ENCODE data around the gene RYR3. TPM values are rescaled to one million over a fixed set of nuclear protein-coding genes. Genes with fewer than 3 reads are reported as not detected.

Gene RYR3
- total and polyA plus RNA-seq, 4 donors, result 0.09 to 1.4 (median 0.47) TPM

- Histone ChIP-seq H3K27ac (ENCODE audit: low read depth in 1 of 2, low read length in 1 of 2) (no peak overlapping the region), H3K4me3 (no peak overlapping the region), H3K27me3 (ENCODE audit: control insufficient read depth in 3 of 3, insufficient read depth in 3 of 3, low read length in 2 of 3) (no peaks in the 10 kb centered on the region), H3K36me3 (ENCODE audit: control insufficient read depth in 4 of 4, insufficient read depth in 4 of 4, low read length in 4 of 4) (no peaks in the 10 kb centered on the region), H3K9me3 (ENCODE audit: control insufficient read depth in 4 of 4, insufficient read depth in 3 of 4, low read length in 3 of 4) (peaks cover 0 to 11% (median 0%) of the 10 kb centered on the region in 4 donors), H3K9ac (ENCODE audit: insufficient read depth in 1 of 2, low read length in 2 of 2) (no peak overlapping the region), H3K4me1 (ENCODE audit: control insufficient read depth in 5 of 5, insufficient read depth in 5 of 5, low read length in 5 of 5) (no peaks in the 10 kb centered on the region)
- no peak for TF ChIP-seq CTCF (IDR thresholded peaks at IDR 0.05; ENCODE audit: control extremely low read depth, extremely low read depth)
- no peak for DNase-seq
- ATAC-seq (ENCODE audit: insufficient read depth, low FRiP score), result peak; percentile 70
- 78 to 89% methylated on average over 4 of the region's 4 CpGs for WGBS, 2 donors
Observed at GRCh38 chr15:33278816-33279612, 31.8 kb upstream of the RYR3 start.

- no peaks in the 10 kb centered on the region for H3K36me3 ChIP-seq (ENCODE audit: control insufficient read depth in 4 of 4, insufficient read depth in 4 of 4, low read length in 4 of 4)
Observed at GRCh38 chr15:33279613-33280205, 31.1 kb upstream of the RYR3 start.

GRCh38 chr15:33282226-33283020, 28.3 kb upstream of the RYR3 start:
- Histone ChIP-seq H3K4me3 (no peak overlapping the region), H3K4me1 (ENCODE audit: control insufficient read depth in 5 of 5, insufficient read depth in 5 of 5, low read length in 5 of 5) (no peaks in the 10 kb centered on the region), H3K9ac (ENCODE audit: insufficient read depth in 1 of 2, low read length in 2 of 2) (no peak overlapping the region), H3K36me3 (ENCODE audit: control insufficient read depth in 4 of 4, insufficient read depth in 4 of 4, low read length in 4 of 4) (no peaks in the 10 kb centered on the region), H3K27ac (ENCODE audit: low read depth in 1 of 2, low read length in 1 of 2) (no peak overlapping the region), H3K9me3 (ENCODE audit: control insufficient read depth in 4 of 4, insufficient read depth in 3 of 4, low read length in 3 of 4) (no peaks in the 10 kb centered on the region), H3K27me3 (ENCODE audit: control insufficient read depth in 3 of 3, insufficient read depth in 3 of 3, low read length in 2 of 3) (no peaks in the 10 kb centered on the region)
- no peak for DNase-seq
- TF ChIP-seq CTCF (IDR thresholded peaks at IDR 0.05; ENCODE audit: control extremely low read depth, extremely low read depth), result no peak
- ATAC-seq (ENCODE audit: insufficient read depth, low FRiP score), result no peak
- WGBS, 2 donors, result 71 to 80% methylated on average over 6 of the region's 6 CpGs

More at GRCh38 chr15:33279613-33280205, 31.1 kb upstream of the RYR3 start:
- Histone ChIP-seq H3K9ac (ENCODE audit: insufficient read depth in 1 of 2, low read length in 2 of 2) (no peak overlapping the region), H3K27me3 (ENCODE audit: control insufficient read depth in 3 of 3, insufficient read depth in 3 of 3, low read length in 2 of 3) (no peaks in the 10 kb centered on the region), H3K4me3 (no peak overlapping the region), H3K9me3 (ENCODE audit: control insufficient read depth in 4 of 4, insufficient read depth in 3 of 4, low read length in 3 of 4) (peaks cover 0 to 11% (median 0%) of the 10 kb centered on the region in 4 donors), H3K4me1 (ENCODE audit: control insufficient read depth in 5 of 5, insufficient read depth in 5 of 5, low read length in 5 of 5) (no peaks in the 10 kb centered on the region), H3K27ac (ENCODE audit: low read depth in 1 of 2, low read length in 1 of 2) (no peak overlapping the region)
- 87 to 93% methylated on average over 6 of the region's 6 CpGs for WGBS, 2 donors
- DNase-seq (no peak), ATAC-seq (ENCODE audit: insufficient read depth, low FRiP score) (no peak)
- no peak for TF ChIP-seq CTCF (IDR thresholded peaks at IDR 0.05; ENCODE audit: control extremely low read depth, extremely low read depth)

All from lung (tissue), 12 donors.